HG03108 (cell line): ENCODE data around the gene GGN.
"Not testable (repeated sequence)": the region's sequence is repeated elsewhere in the genome, so short reads cannot be mapped to it uniquely, and the experiment has no call there.

ENCODE experiments used
- ATAC-seq: cut with Tn5 transposase; IDR thresholded peaks from one replicate; pipeline ENCODE4 v1.9.1; 2021; ENCODE audit warnings: moderate library complexity; ENCODE audit not compliant: unreplicated experiment

The GGN gene

DNA sequence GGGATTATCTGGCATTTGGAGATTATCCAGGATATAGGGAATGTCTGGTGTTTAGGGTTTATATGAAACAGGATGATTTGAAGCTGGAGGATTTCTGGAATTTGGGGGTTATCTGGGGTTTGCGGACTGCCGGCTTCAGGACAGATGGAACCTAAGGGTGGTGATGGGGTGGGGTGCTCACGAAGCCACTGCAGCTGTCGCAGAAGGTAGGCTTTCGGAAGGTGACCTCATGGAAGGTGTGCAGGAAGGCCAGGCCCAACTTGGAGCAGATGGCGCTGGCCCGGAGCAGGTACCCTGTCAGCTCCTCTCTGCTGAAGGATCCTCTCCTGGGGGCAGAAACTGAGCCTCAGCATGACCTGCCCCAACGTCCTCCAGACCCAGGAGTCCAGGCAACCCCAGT, 24.7 kb upstream of the GGN start:
- ATAC-seq: no peak

DNA sequence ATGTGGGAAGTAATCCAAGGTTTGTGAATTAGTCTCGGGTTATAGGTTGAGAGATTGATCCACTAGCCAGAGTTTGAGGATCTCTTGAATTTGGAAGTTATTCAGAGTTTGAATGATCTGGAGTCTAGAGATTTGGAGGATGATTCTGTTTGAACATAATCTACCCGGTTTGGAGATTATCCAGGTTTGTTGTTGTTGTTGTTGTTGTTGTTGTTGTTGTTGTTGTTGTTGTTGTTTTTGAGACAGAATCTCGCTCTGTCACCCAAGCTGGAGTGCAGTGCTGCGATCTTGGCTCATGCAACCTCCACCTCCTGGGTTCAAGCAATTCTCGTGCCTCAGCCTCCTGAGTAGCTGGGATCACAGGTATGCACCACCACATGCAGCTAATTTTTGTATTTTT, 24.1 kb upstream of the GGN start:
- ATAC-seq: not testable (repeated sequence)

DNA sequence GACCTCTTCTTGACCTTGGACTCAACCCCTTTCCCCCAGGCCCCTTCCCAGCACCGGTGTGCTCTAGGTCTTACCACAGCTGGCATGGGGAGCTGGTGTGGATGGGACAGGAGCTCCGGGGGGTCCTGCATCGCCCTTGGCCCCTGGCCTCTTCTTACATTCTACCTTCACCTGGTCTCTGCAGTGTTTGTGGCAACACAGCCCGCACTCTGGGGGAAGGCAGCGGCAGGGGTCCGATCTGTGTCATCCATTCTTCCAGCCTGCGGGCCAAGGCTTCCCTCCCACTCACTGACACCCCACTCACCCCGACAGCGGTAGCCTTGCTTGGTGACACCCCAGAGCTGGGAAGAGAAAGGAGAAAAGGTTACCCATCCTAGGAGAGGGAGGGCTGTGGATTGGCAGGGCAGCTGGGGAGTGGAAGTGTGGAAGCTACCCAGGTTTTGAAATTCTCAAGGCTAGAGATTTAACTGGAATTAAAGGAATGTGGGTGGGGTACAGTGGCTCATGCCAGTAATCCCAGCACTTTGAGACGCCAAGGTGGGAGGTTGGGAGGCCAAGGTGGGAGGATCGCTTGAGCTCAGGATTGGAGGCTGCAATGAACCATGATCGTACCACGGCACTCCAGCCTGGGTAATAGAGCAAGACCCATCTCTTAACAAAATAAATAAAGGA, 23.3 kb upstream of the GGN start:
- ATAC-seq: no peak

DNA sequence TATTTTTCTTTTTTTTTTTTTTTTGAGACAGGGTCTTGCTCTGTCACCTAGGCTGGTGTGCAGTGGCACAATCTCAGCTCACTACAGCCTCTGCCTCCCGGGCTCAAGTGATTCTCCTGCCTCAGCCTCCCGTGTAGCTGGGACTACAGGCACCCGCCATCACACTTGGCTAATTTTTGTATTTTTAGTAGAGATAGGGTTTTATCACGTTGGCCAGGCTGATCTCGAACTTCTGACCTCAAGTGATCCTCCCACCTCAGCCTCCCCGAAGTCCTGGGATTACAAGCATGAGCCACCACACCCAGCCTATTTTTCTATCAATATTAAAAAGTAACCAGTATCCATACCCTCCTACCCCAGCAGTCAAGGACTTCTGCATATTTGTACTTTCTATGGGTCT, 22.6 kb upstream of the GGN start:
- not testable (repeated sequence) for ATAC-seq

DNA sequence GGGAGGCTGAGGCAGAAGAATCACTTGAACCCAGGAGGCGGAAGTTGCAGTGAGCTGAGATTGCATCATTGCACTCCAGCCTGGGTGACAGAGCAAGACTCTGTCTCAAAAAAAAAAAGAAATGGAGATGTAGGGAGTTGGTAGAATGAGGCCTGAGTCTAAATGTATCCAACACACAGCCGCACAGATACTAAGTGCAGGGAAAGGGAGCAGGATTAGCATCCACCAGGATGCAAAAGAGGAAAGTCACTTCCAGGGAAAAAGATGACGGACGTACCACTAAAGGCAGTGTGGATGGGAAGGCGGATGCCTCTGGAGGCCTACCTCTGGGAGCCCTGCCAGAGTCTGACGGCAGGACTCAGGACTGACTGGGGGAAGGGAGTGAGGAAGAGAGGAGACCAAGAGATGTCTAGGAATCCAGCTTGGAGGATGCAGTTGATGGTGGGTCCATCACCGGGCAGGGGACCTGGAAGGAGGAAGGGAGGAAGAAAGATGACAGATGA, 21.8 kb upstream of the GGN start:
- no peak for ATAC-seq

DNA sequence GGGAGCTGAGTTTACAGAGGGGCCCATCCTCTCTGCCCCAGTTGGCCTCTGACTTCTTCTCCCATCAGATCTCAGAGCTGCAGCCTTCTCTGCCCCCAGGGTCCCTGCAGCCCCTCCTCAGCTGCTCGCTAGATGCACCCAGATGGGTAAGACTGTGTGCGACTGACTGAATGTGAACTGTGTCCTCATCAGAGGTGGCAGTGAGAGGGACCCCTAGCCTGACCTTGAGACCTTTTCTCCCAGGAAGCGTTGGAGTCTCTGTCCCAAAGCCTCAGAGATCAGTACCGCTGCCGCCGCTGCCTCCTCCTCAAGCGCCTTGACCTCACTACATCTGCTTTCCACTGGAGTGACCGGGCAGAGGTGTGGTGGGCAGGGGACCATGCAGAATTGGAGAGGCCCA, 17.4 kb upstream of the GGN start:
- no peak for ATAC-seq

DNA sequence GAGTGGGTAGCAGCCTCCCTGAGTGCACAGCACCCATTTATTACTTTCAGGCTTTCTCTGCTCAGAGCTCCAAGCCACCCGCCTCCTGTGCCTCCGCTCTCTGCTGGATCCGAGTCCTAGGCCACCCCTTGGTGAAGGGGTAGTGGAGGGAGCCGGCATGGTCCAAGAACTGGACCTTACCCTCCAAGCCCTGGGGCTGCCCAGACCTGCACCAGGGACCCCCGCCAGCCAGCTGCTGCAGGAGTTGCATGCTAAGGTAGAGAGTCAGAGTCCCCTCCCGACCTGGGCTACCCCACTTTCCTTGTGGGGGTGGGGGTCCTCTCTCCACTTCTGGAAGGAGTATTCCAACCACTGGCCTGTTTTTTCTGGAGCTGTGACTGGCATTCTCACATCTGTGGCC, 17.0 kb upstream of the GGN start:
- no peak for ATAC-seq

DNA sequence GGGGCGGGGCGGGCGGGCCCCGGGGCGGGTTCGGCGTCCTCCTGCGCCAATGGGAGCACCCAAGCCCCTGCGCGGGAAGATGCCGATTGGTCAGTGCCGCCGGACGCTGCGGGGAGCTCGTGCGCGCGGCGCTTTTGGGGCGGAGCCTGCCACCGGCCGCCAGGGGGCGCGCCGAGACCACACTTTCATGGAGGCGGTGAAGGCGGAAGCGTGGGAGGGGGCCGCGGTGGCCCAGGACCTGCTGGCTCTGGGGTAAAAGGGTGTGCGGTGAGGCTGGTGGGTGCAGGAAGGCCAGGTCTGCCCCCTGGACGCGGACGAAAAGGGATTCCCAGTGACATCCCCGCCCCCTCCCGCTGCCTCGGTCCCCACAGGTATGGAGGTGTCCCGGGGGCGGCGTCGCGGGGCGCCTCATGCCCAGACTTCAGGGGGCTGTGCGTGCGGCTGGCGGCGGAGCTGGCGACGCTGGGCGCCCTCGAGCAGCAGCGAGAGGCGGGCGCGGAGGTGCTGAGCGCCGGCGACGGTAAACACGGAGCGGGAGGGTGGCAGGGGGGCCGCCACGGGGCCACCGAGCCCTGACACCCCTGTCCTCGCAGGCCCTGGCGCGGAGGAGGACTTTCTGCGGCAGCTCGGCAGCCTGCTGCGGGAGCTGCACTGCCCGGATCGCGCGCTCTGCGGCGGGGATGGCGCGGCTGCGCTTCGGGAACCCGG, 15.3 kb upstream of the GGN start, which contains the start of gene FAM98C:
Gene FAM98C (plus strand): TSS at position 127 of the 708 bp plus-strand sequence. CDS start 61 bp downstream, at position 188.
- peak; percentile 90 for ATAC-seq

DNA sequence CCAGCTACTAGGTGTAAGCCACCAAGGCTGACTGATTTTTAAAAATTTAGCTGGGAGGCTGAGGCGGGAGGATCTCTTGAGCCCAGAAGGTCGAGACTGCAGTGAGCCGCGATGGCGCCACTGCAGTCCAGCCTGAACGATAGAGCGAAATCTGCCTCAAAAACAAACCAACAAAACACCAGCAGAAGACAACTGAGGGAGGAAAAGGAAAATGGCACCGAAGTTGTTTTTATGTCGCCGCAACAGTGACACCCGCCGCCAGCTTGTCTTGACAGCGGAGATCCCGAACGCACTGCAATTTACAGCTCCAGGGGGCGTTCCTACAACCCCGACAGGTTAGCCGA, 14.8 kb upstream of the GGN start:
- ATAC-seq: no peak

DNA sequence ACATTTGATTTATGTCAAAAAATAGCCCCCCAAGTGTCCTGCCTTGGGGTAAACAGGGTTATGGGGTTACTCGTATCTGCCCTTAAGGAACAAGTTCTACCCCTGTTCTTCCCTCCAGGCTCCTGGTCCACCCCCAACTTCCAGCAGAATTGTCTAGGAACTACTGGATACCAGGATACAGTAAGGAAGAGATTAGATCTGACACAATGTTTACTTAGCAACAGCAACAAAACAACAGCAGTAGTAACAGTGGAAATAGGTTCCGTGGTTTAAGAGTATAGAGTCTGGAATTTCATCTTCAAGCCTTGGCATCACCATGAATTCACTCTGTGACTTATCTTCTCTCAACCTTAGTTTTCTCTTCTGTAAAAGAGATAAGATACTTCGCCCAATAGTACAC, 13.3 kb upstream of the GGN start:
- ATAC-seq: no peak

DNA sequence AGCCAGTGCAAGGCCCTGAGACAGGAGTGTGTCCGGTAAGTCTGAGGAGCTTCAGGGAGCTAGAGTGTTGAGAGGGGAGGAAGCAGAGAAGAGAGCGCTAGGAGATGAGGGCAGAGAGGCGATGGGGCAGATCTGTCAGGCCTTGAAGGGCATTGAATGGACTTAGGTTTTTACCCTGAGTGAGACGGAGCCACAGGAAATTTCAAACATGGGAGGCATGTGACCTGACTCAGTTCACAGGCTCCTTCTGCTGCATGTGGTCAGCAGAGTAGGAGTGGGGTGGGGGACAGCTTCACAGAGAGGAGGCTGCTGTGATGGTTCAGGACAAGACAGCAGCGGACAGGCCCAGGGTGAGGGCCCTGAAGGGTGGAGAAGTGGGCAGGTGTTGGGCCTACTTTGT, 12.5 kb upstream of the GGN start:
- no peak for ATAC-seq

DNA sequence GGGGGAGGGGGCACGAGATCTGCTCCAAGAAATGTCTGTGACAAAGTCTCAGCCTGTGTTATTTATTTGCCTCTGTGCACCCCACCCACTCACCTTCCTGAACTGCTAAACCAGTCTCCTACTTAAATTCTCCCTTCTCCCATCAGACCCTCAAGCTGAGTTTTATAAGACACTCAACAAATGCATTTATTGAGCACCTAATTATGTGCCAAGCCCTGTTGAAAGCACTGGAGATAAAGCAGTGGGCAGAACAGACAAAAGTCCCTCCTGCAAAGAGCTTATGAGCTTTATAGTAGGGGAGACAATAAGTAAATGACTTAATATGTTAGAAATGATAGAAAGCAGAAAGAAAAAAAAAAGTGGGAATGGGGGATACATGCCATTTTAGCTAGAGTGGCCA, 11.7 kb upstream of the GGN start:
- no peak for ATAC-seq

DNA sequence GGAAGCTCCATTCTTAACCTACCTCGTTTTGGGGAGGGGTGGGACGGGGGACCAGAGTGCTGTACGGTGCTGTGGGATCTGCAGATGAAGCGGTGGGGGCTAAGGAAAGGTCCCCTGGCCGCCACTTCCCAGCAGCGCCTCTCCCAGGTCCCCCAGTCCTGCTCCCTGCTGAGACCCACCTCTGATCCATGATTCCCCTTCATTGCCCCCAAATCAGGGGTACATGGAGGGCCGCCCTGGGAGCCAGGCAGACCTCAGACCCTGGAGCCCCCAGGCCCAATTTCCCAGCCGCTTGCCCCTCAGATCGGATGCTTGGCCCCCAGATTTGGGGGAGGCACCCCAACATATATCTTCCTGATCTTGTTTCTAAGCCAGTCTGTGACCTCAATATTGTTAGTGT, 11.2 kb upstream of the GGN start:
- ATAC-seq: no peak

DNA sequence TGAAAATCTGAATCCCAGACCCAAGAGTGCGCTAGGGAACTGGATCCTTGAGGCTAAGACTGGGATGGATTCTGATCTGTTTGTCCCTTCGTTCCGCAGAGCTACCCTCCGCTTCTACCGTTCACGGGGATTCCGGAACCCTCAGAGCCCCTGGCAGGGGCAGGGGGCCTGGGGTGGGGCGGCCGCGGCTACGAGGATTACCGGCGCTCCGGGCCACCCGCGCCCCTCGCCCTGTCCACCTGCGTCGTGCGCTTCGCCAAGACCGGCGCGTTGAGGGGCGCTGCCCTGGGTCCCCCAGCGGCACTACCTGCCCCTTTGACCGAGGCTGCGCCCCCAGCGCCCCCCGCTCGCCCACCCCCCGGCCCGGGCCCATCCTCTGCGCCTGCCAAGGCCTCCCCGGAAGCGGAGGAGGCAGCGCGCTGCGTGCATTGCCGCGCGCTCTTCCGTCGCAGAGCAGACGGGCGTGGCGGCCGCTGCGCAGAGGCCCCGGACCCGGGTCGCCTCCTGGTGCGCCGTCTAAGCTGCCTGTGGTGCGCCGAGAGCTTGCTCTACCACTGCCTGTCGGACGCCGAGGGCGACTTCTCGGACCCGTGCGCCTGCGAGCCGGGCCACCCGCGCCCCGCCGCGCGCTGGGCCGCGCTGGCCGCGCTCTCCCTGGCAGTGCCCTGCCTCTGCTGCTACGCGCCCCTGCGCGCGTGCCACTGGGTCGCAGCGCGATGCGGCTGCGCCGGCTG, 7.7 kb upstream of the GGN start:
- no peak for ATAC-seq

DNA sequence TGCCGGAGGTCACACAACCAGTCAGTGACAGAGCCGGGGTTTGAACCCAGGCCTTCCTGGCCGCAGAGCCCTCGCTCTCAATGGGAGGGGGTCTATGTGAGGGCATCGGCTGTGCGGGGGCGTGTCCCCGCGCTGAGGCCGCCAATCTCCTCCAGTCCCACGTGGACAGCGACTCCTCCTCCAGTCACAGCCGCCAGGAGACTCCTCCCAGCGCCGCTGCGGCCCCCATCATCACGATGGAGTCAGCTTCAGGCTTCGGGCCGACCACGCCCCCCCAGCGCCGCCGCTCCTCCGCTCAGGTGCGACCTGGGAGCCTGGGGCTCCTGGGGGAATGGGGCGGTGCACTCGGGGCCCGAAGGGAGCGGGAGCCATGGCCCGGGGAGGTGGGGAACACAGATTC, 6.7 kb upstream of the GGN start:
- ATAC-seq: no peak

DNA sequence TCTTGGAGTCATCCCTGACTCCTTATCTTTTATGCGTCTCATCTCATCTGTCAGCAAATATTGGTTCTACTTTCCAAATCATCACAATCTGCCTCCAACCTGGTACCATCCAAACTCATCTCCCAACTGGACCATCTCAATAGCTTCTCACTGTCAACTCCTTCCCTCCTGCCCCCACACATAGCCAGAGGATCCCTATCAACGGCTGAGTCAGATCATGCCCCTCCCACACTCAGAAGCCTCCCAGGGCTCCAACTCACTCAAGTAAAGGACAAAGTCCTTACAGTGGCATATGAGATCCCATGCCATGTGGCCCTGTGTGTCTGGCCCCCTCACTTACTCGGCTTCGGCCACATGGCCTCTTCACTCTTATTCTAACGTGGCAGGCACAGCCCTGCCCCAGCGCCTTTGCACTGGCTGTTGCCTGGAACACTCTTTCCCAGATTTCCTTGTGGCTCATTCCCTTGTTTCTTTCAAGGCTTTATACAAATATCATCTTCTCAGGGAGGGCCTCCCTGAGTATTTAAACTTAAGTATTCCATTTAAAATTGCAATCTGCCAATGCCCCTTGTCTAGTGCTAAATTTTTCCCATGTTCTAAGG, 5.0 kb upstream of the GGN start:
- no peak for ATAC-seq

DNA sequence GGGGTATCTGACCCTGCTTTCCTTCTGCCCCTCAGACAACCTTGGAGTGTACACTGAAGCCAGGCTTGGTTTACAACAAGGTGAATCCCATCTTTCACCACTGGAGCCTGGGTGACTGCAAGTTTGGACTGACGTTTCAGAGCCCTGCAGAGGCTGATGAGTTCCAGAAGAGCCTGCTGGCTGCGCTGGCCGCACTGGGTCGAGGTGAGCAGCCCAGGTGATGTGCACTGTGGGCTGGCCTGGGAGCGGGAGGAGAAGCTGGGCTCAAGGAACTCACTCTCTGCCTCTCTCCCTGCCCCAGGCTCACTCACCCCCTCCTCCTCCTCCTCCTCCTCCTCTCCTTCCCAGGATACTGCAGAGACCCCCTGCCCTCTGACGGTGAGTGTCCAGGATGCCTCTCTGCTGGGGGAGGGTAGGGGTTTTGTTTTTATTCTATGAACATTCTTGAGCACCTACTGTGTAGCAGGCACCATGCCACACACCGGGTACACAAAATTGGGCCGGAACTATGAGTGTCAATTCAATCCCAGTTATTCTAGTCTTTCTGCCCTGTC, 4.2 kb upstream of the GGN start:
- no peak for ATAC-seq

DNA sequence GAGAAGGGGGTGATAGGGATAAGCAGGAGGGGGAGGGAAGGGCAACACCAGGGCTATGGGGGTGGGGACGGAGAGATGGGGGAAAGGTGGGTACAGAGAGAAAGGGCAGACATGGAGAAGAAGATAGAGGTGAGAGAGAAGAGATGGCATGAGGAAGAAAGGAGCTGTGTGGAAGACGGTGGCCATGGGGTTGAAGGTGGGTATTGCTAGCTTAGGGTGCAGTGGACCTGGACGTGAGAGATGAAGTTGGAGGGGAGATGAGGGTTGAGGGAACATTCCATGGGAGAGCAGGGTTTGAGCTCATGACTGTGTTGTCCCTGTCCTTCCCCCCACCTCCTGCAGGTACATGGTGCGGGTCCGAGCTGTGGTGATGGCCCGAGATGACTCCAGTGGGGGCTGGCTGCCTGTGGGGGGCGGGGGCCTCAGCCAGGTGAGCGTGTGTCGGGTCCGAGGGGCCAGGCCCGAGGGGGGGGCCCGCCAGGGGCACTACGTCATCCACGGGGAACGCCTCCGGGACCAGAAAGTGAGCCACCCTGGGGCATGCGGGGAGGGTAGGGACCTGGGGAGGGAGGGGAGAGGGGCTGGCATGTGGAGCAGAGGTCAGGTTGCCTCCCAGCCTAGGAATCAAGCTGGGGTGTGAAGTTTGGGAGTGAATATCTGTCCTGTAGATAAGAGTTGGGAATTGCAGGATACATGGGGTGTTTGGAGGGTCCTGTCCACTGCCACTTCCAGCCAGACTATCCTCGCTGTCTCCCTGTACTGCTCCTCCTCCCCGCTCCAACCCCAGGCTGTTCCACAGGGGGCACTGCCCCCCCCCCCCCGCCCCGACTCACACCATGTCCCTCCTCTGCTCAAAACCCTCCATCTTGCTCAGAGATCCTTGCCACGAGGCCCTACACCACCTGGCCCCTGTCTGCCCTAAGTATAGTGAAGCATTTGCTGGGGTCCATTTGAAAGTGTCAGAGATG, 2.4 kb upstream of the GGN start:
- no peak for ATAC-seq

DNA sequence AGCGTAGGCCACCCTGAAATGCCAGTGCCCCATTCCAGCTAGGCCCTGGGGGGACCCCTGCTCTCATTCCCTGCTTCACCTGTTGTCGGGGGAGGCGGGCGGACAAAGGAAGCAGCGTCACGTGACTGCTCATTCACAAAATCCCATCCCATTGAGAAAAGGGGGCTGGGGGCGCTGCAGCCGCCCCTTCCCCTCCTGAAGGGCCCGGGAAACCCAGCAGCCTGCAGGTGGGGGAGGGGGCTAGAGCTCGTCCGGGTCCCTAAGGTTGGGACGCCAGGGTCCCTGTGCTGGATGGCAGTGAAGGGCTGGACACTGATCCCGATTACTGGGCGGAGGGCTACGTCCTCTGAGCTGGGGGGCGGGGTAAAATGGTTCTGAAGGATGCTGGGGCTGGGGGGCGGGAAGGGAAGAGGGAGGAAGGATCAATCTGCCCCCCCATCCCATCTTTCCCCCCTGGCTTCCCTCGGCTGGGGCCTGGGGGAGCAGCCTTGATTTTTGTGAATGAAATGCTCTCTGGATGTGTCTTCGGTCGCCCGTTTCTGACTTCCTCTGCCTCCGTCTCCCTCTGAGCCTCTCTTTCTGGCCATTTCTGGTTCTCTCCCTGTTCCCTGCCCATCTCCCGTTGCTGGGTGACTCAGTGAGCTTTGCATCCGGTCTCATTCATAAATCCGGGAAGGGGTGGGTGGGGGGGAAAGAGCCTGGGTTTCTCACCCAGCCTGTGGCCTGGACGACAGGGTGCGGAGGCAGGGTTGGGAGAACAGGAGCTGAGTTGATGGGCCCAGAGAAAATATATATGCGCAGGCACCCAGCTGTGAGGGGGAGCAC, 1.5 kb upstream of the GGN start:
- no peak for ATAC-seq
